C4-2B (cell line): ENCODE results near the gene ARSJ.

Experiments used
- H3K27ac ChIP-seq: fragments of 450-650 bp; 2 replicates; pipeline ENCODE4 v1.5.1; 2017
- ZFX ChIP-seq: fragments of 450-650 bp; IDR thresholded peaks from 2 replicates; pipeline ENCODE4 v1.6.1; 2017
- TF ChIP-seq, protein P1 (sequence below): fragments of 450-650 bp; conservative IDR thresholded peaks from 2 replicates; pipeline ENCODE4 v1.5.1; 2017; ENCODE audit warnings: mild to moderate bottlenecking

Gene ARSJ

GRCh38 chr4:113975578-113975977, 3.9 kb downstream of the ARSJ start:
- no peak for TF ChIP-seq ZFX
- TF ChIP-seq, protein P1, sequence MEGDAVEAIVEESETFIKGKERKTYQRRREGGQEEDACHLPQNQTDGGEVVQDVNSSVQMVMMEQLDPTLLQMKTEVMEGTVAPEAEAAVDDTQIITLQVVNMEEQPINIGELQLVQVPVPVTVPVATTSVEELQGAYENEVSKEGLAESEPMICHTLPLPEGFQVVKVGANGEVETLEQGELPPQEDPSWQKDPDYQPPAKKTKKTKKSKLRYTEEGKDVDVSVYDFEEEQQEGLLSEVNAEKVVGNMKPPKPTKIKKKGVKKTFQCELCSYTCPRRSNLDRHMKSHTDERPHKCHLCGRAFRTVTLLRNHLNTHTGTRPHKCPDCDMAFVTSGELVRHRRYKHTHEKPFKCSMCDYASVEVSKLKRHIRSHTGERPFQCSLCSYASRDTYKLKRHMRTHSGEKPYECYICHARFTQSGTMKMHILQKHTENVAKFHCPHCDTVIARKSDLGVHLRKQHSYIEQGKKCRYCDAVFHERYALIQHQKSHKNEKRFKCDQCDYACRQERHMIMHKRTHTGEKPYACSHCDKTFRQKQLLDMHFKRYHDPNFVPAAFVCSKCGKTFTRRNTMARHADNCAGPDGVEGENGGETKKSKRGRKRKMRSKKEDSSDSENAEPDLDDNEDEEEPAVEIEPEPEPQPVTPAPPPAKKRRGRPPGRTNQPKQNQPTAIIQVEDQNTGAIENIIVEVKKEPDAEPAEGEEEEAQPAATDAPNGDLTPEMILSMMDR, result no peak
- H3K27ac ChIP-seq, result no peak overlapping the region

DNA sequence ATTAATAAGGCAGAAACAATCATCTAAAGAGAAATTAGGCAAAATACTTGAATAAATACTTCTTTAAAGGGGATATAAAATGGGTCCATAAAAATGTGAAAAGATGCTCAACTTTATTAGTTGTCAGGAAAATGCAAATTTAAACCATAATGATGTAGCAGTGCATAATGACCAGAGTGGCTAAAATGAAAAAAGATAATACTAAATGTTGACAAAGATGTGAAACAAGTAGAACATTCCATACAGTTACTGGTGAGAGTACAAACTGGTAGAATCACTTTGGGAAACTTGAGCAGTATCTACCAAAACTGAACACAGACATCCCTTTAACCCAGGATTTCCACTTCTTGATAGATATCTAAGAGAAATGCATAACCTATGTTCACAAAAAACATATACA, 5.0 kb downstream of the ARSJ start:
- H3K27ac ChIP-seq, result no peak overlapping the region
- no peak for TF ChIP-seq ZFX
- TF ChIP-seq, protein P1, result no peak

DNA sequence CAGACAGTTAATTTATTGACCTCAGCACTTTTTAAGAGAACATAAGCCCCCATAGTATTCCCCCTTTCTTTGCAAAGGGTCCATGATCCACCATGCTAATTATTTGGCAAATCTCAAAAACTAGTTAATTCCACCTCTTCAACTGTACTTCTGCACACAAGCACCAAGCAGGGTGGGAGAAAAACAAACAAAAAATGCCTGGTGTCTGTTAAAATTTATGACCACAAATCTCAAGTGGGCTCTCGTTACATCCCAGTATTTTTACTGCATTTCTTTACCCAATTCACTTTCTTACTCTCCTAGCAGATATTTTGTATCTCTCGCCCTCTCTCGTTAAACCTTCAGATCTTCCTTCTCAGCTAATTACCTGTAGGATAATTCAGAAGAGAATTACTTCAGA, 6.1 kb downstream of the ARSJ start:
- no peak overlapping the region for H3K27ac ChIP-seq
- TF ChIP-seq, protein P1, result no peak
- no peak for TF ChIP-seq ZFX

DNA sequence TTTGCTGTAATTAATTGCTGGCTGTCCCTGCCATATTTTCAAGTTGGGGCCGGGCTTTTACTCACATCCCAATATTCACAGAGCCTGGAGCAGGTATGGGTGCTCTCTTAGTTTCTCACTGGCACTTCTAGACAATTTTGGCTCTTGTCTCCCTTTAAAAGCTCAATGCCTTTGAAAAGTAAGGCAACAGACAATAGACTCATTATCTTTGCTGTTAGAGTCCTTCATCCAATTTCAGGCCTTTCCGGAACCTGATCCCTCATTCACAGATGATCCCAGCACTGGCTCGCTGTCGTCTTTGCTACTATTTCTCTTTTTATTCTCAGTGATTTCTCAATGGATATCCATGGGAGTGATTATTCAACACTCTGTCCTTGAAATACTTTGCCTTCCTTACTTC, 6.7 kb downstream of the ARSJ start:
- no peak overlapping the region for H3K27ac ChIP-seq
- TF ChIP-seq ZFX, result no peak
- TF ChIP-seq, protein P1, result no peak

DNA sequence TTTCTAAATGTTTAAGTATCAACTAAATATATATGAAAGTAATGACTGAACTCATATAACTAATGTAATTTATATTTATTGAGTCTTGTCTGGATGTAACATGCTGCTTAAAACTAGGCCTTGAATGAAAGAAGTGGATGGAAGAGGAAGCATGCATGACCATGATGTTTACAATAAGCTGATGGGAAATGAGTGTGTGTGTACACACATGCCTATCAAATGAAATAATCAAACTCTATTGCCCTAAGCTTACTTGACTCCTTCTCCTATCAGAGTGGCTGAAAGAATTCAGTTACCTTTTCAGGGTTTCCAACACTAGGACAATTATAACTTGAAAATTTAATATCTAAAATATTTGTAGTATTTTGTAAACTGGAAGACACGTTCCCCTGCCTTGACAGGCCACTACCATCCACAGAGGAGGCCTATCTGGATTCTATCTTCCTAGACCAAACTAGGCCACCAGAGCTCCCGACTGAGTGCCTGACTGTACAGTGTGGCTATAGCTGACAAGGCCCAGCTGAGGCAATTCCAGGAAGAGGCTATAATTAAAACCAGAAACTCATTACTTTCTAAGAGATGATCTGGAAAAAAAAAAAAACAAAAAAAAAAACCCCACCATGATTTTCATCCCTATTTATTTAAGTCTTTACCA, 7.6 kb downstream of the ARSJ start:
- no peak for TF ChIP-seq ZFX
- TF ChIP-seq, protein P1, result no peak
- no peak overlapping the region for H3K27ac ChIP-seq

DNA sequence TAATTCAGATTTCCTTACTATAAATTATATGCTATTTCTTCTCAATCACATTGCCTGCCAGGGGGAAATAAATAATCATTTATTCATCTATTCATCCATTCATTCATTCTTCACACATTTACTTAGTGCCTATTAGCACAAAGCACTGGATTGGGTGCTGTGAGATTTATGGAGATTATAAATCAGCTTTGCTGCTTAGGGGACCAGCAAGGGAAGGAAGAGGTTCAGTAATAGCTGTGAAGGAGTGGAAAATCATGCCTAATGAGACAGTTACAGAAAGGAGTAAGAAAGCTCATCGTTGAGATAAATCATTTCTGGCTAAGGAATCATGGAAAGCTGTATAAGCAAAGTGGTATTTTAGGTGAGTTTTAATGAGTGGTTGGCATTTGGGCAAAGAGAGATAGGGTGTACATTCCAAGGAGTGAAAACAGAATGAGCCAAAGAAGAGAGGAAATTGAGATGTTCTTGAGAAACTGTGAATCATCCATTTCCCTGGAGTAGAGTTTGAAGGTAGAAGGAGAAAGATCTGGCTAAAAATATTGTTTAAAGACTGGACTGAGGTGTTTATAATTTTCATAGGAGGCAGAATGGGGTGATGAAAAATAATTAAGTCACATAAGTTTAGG, 9.6 kb downstream of the ARSJ start:
- TF ChIP-seq, protein P1, result no peak
- no peak for TF ChIP-seq ZFX
- no peak overlapping the region for H3K27ac ChIP-seq

DNA sequence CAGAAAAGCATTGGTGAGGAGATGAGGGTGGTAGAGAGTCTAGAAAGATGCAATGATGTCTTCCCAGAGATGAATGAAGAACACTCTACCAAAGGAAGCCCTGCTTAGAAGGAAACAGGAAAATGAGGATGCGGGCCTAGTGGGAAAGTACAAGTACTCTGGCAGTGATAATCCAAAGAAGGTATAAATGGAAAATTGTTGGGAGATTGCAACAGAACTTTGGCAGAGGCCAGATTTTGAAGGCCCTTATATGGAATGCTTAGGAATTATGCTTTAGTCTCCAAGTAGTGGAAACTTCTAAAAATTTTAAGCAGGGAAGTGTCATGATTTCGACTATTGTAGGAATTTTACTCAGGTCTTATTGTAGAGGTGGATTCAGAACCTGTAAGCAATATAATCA, 11.0 kb downstream of the ARSJ start:
- no peak for TF ChIP-seq ZFX
- H3K27ac ChIP-seq, result no peak overlapping the region

- no peak for TF ChIP-seq ZFX
- TF ChIP-seq, protein P1, result no peak
- no peak overlapping the region for H3K27ac ChIP-seq
Measured at GRCh38 chr4:113967687-113968086, 11.8 kb downstream of the ARSJ start.
